K562 (cell line): ENCODE measurements around the gene CISD2. TPM values are rescaled to one million over a fixed set of nuclear protein-coding genes. Genes with fewer than 3 reads are reported as not detected.

Source experiments
- CAMTA2 ChIP-seq: fragments of 250-450 bp; sonication (Bioruptor Pico); conservative IDR thresholded peaks from 2 replicates; pipeline ENCODE4 v1.5.1; 2022
- ETV6 ChIP-seq, 3 experiments: fragments of 150-350 bp in 1 of 3; sonication (generic) in 1 of 3; formaldehyde crosslinking in 1 of 3; IDR thresholded peaks; 2 replicates each; pipeline versions ENCODE4 v1.6.1 to v1.8.0; 2014 to 2022; ENCODE audit warnings: borderline replicate concordance in 2 of 3, low read depth in 2 of 3, antibody characterized with exemption in 1 of 3, low read length in 1 of 3, mild to moderate bottlenecking in 1 of 3, missing genetic modification reagents in 1 of 3
- HSF4 ChIP-seq: fragments of 250-450 bp; sonication (Bioruptor Pico); IDR thresholded peaks from 2 replicates; pipeline ENCODE4 v2.1.2; 2022; ENCODE audit warnings: mild to moderate bottlenecking, moderate library complexity, borderline replicate concordance
- JUND ChIP-seq, 2 experiments: IDR thresholded peaks; 2 replicates in 1 of 2; 3 replicates in 1 of 2; pipeline ENCODE4 v1.6.1; 2011; ENCODE audit warnings: borderline replicate concordance in 2 of 2, low read depth in 2 of 2, low read length in 2 of 2, improper control_type of control experiment in 1 of 2, missing biosample characterization in 1 of 2, missing genetic modification characterization in 1 of 2, missing genetic modification reagents in 1 of 2
- MAZ ChIP-seq, 2 experiments: fragments of 450-650 bp in 1 of 2; sonication (generic) in 1 of 2; formaldehyde crosslinking; IDR thresholded peaks in 1 of 2; conservative IDR thresholded peaks in 1 of 2; 2 replicates each; pipeline versions ENCODE4 v1.4.0 to v1.5.0; 2020; ENCODE audit warnings: mild to moderate bottlenecking in 1 of 2, missing genetic modification reagents in 1 of 2
- MIER1 ChIP-seq: fragments of 450-650 bp; IDR thresholded peaks from 2 replicates; pipeline ENCODE4 v1.6.1; 2016; ENCODE audit warnings: antibody characterized with exemption, mild to moderate bottlenecking, low read depth
- MTF1 ChIP-seq: fragments of 250-450 bp; sonication (Bioruptor Pico); IDR thresholded peaks from 2 replicates; pipeline ENCODE4 v1.9.0; 2021; ENCODE audit warnings: moderate library complexity, mild to moderate bottlenecking, inconsistent platforms, borderline replicate concordance
- NCOA6 ChIP-seq: fragments of 450-650 bp; IDR thresholded peaks from 2 replicates; pipeline ENCODE4 v1.6.1; 2017; ENCODE audit warnings: mild to moderate bottlenecking
- YBX1 ChIP-seq: fragments of 450-650 bp; IDR thresholded peaks from 2 replicates; pipeline ENCODE4 v1.7.1; 2016; ENCODE audit warnings: mild to moderate bottlenecking
- ZFP36 ChIP-seq: fragments of 150-350 bp; IDR thresholded peaks from 2 replicates; pipeline ENCODE4 v1.6.1; 2018; ENCODE audit warnings: low read length, low read depth; ENCODE audit not compliant: partially characterized antibody
- ZNF41 ChIP-seq: fragments of 250-450 bp; sonication (Bioruptor Pico); conservative IDR thresholded peaks from 2 replicates; pipeline ENCODE4 v1.4.0; 2020; ENCODE audit warnings: mild to moderate bottlenecking
- polyA plus RNA-seq, 8 experiments: library from polyadenylated mRNA; depleted of rRNA in 4 of 8; stranded (reverse) in 5 of 8; unstranded in 3 of 8; fragments of >200 nt; fragmentation: Nextera tagmentation in 2 of 8; fragmentation: Illumina TruSeq in 1 of 8; extraction: Ambion mirVana in 2 of 8; extraction: Trizol in 1 of 8; gene quantifications; 2 replicates each; pipeline versions ENCODE4 v1.2.1 to v1.2.3, GENCODE V29; 2011 to 2014; ENCODE audit warnings: inconsistent platforms in 1 of 8, missing spikeins in 1 of 8
- total RNA-seq, 7 experiments: library from RNA; depleted of rRNA in 6 of 7; stranded (reverse); fragments of >200 nt in 6 of 7; fragmentation: Illumina TruSeq in 2 of 7; extraction: Trizol in 2 of 7; gene quantifications; 2 replicates each; pipeline versions ENCODE4 v1.2.1 to v1.2.3, GENCODE V29; 2011 to 2021; ENCODE audit warnings: low replicate concordance in 1 of 7
- TF ChIP-seq, protein P1 (sequence below): fragments of 450-650 bp; IDR thresholded peaks from 2 replicates; pipeline ENCODE4 v1.6.1; 2016; ENCODE audit warnings: mild to moderate bottlenecking, moderate library complexity
- TF ChIP-seq, protein P2 (sequence below): fragments of 450-650 bp; IDR thresholded peaks from 2 replicates; pipeline ENCODE4 v1.6.1; 2014; ENCODE audit warnings: low read depth, mild to moderate bottlenecking, moderate library complexity, borderline replicate concordance

Gene CISD2
- total and polyA plus RNA-seq, 9 of the 15 experiments (the other 6 are each of a cell fraction or from before 2014, with no cell fraction given), result 37.8 to 91.4 (median 59.8) TPM

DNA sequence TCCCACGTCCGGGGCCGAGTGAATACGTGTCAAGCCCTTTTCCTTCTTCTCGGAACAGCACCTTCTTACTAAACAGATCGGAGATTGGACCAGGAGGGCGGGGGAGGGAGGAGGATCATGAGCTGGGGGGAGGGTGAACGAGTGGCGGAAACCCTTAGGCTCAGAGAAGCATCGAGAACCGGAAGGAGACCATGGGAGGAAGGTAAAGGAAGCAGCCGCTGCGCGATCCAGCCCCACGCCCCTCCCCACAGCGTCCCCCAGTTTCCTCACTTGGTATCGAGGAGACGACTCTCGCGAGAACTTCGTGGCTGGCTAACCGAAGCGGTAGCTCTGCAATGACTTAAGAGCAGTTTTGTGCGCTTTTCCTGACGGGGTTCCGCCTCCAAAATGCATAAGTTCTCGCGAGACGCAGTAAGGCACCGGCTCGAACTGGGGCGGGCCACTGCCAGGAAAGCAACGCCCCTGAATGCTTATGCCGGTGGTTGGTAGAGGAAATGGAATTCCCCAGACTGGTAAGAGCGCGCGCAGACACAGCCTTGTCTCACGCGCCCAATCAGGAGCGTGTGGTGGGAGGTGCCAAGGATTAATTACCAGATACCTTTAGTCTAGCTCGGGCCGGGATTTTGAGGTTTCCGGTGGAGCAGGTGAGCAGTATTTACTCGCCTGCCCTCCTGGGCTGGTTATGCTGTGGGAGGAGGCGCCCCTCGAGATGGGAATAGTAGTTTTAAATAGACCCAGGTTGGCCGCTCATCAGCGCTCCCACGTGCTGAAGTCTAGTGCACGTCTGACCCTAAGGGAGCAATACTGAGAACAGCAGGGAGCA is 40.9 kb upstream of the CISD2 start (continued):
- TF ChIP-seq, protein P1, sequence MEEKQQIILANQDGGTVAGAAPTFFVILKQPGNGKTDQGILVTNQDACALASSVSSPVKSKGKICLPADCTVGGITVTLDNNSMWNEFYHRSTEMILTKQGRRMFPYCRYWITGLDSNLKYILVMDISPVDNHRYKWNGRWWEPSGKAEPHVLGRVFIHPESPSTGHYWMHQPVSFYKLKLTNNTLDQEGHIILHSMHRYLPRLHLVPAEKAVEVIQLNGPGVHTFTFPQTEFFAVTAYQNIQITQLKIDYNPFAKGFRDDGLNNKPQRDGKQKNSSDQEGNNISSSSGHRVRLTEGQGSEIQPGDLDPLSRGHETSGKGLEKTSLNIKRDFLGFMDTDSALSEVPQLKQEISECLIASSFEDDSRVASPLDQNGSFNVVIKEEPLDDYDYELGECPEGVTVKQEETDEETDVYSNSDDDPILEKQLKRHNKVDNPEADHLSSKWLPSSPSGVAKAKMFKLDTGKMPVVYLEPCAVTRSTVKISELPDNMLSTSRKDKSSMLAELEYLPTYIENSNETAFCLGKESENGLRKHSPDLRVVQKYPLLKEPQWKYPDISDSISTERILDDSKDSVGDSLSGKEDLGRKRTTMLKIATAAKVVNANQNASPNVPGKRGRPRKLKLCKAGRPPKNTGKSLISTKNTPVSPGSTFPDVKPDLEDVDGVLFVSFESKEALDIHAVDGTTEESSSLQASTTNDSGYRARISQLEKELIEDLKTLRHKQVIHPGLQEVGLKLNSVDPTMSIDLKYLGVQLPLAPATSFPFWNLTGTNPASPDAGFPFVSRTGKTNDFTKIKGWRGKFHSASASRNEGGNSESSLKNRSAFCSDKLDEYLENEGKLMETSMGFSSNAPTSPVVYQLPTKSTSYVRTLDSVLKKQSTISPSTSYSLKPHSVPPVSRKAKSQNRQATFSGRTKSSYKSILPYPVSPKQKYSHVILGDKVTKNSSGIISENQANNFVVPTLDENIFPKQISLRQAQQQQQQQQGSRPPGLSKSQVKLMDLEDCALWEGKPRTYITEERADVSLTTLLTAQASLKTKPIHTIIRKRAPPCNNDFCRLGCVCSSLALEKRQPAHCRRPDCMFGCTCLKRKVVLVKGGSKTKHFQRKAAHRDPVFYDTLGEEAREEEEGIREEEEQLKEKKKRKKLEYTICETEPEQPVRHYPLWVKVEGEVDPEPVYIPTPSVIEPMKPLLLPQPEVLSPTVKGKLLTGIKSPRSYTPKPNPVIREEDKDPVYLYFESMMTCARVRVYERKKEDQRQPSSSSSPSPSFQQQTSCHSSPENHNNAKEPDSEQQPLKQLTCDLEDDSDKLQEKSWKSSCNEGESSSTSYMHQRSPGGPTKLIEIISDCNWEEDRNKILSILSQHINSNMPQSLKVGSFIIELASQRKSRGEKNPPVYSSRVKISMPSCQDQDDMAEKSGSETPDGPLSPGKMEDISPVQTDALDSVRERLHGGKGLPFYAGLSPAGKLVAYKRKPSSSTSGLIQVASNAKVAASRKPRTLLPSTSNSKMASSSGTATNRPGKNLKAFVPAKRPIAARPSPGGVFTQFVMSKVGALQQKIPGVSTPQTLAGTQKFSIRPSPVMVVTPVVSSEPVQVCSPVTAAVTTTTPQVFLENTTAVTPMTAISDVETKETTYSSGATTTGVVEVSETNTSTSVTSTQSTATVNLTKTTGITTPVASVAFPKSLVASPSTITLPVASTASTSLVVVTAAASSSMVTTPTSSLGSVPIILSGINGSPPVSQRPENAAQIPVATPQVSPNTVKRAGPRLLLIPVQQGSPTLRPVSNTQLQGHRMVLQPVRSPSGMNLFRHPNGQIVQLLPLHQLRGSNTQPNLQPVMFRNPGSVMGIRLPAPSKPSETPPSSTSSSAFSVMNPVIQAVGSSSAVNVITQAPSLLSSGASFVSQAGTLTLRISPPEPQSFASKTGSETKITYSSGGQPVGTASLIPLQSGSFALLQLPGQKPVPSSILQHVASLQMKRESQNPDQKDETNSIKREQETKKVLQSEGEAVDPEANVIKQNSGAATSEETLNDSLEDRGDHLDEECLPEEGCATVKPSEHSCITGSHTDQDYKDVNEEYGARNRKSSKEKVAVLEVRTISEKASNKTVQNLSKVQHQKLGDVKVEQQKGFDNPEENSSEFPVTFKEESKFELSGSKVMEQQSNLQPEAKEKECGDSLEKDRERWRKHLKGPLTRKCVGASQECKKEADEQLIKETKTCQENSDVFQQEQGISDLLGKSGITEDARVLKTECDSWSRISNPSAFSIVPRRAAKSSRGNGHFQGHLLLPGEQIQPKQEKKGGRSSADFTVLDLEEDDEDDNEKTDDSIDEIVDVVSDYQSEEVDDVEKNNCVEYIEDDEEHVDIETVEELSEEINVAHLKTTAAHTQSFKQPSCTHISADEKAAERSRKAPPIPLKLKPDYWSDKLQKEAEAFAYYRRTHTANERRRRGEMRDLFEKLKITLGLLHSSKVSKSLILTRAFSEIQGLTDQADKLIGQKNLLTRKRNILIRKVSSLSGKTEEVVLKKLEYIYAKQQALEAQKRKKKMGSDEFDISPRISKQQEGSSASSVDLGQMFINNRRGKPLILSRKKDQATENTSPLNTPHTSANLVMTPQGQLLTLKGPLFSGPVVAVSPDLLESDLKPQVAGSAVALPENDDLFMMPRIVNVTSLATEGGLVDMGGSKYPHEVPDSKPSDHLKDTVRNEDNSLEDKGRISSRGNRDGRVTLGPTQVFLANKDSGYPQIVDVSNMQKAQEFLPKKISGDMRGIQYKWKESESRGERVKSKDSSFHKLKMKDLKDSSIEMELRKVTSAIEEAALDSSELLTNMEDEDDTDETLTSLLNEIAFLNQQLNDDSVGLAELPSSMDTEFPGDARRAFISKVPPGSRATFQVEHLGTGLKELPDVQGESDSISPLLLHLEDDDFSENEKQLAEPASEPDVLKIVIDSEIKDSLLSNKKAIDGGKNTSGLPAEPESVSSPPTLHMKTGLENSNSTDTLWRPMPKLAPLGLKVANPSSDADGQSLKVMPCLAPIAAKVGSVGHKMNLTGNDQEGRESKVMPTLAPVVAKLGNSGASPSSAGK, result peak; percentile 90
- TF ChIP-seq NCOA6 (no peak; the same call in 1 of the 2 replicates), JUND (IDR thresholded peaks at IDR 0.05; ENCODE audit: borderline replicate concordance, low read depth, low read length) (peak; percentile 53; the same call in 1 of the 2 replicates), JUND (tag; IDR thresholded peaks at IDR 0.05; ENCODE audit: borderline replicate concordance, low read depth, low read length) (peak; percentile 44; the same call in 1 of the 3 replicates), MAZ (CRISPR knock-in tag; conservative IDR thresholded peaks at IDR 0.05 in 1 of 2, IDR thresholded peaks at IDR 0.05 in 1 of 2) (peak in 1 of 2 experiments; percentile 63; a peak in 2 of 4 replicates), ZNF41 (CRISPR knock-in tag) (no peak), ZFP36 (peak; percentile 4), CAMTA2 (no peak), YBX1 (no peak), HSF4 (CRISPR knock-in tag) (no peak), ETV6 (IDR thresholded peaks at IDR 0.05; ENCODE audit: borderline replicate concordance in 1 of 2, low read depth in 2 of 2, low read length in 1 of 2) (peak; percentile 3 to 83; a peak in 2 of 4 replicates), ETV6 (CRISPR knock-in tag; IDR thresholded peaks at IDR 0.05; ENCODE audit: borderline replicate concordance) (no peak), MIER1 (no peak), MTF1 (CRISPR knock-in tag) (no peak)
- TF ChIP-seq, protein P2, sequence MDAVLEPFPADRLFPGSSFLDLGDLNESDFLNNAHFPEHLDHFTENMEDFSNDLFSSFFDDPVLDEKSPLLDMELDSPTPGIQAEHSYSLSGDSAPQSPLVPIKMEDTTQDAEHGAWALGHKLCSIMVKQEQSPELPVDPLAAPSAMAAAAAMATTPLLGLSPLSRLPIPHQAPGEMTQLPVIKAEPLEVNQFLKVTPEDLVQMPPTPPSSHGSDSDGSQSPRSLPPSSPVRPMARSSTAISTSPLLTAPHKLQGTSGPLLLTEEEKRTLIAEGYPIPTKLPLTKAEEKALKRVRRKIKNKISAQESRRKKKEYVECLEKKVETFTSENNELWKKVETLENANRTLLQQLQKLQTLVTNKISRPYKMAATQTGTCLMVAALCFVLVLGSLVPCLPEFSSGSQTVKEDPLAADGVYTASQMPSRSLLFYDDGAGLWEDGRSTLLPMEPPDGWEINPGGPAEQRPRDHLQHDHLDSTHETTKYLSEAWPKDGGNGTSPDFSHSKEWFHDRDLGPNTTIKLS, result peak; percentile 92
